GM12878 (cell line): Measurements from ENCODE around the gene SMIM38. TPM values are rescaled to one million over a fixed set of nuclear protein-coding genes. Genes with fewer than 3 reads are reported as not detected.

Experiments used
- polyA plus RNA-seq, 11 experiments: library from polyadenylated mRNA; depleted of rRNA in 4 of 11; unstranded in 6 of 11; stranded (reverse) in 5 of 11; fragments of >200 nt; fragmentation: Nextera tagmentation in 4 of 11; fragmentation: Illumina TruSeq in 1 of 11; extraction: Ambion mirVana in 4 of 11; extraction: Trizol in 1 of 11; gene quantifications; 1 replicate in 1 of 11; 2 replicates in 10 of 11; pipeline versions ENCODE4 v1.2.1 to v1.2.3, GENCODE V29; 2011 to 2016; ENCODE audit warnings: inconsistent platforms in 2 of 11, missing spikeins in 2 of 11, low read depth in 1 of 11
- total RNA-seq, 4 experiments: library from RNA; depleted of rRNA in 3 of 4; stranded (reverse); fragments of >200 nt in 3 of 4; fragmentation: Illumina TruSeq in 1 of 4; extraction: Trizol in 1 of 4; gene quantifications; 2 replicates each; pipeline versions ENCODE4 v1.2.1 to v1.2.3, GENCODE V29; 2013 to 2021

The SMIM38 gene
- total and polyA plus RNA-seq, 10 of the 15 experiments (the other 5 are each of a cell fraction or from before 2014, with no cell fraction given), result 0.15 to 5.0 (median 2.1) TPM; not detected in 1

Other genes with a start within 250 kb of the SMIM38 start
- gene MRGPRD, start 174.9 kb upstream of the SMIM38 start, total RNA-seq (2014; rRNA removed), result not detected in 2 replicates
- not detected in 2 replicates for gene MRGPRD, start 174.9 kb upstream of the SMIM38 start, total RNA-seq (2014; rRNA removed; fragmentation: Illumina TruSeq; extraction: Trizol)
- not detected in 2 replicates for gene MRGPRD, start 174.9 kb upstream of the SMIM38 start, total RNA-seq (2021)
- not detected in 2 replicates for gene MRGPRD, start 174.9 kb upstream of the SMIM38 start, polyA plus RNA-seq (2011; rRNA removed)
- not detected in 2 replicates for gene MRGPRD, start 174.9 kb upstream of the SMIM38 start, polyA plus RNA-seq (2014; fragmentation: Illumina TruSeq; extraction: Trizol)
- not detected for gene MRGPRD, start 174.9 kb upstream of the SMIM38 start, polyA plus RNA-seq (2014; fragmentation: Nextera tagmentation; extraction: Ambion mirVana)
- gene MRGPRD, start 174.9 kb upstream of the SMIM38 start, polyA plus RNA-seq (2014; rRNA removed), result not detected in 2 replicates
- gene MRGPRD, start 174.9 kb upstream of the SMIM38 start, polyA plus RNA-seq (2016; fragmentation: Nextera tagmentation; extraction: Ambion mirVana), result not detected
- not detected in 2 replicates for gene MRGPRF, start 142.7 kb upstream of the SMIM38 start, total RNA-seq (2014; rRNA removed)
- gene MRGPRF, start 142.7 kb upstream of the SMIM38 start, total RNA-seq (2014; rRNA removed; fragmentation: Illumina TruSeq; extraction: Trizol), result not detected in 2 replicates
- gene MRGPRF, start 142.7 kb upstream of the SMIM38 start, total RNA-seq (2021), result not detected in 2 replicates
- not detected in 2 replicates for gene MRGPRF, start 142.7 kb upstream of the SMIM38 start, polyA plus RNA-seq (2011; rRNA removed)
- gene MRGPRF, start 142.7 kb upstream of the SMIM38 start, polyA plus RNA-seq (2014; fragmentation: Illumina TruSeq; extraction: Trizol), result not detected in 2 replicates
- not detected for gene MRGPRF, start 142.7 kb upstream of the SMIM38 start, polyA plus RNA-seq (2014; fragmentation: Nextera tagmentation; extraction: Ambion mirVana)
- gene MRGPRF, start 142.7 kb upstream of the SMIM38 start, polyA plus RNA-seq (2014; rRNA removed), result not detected in 2 replicates
- gene MRGPRF, start 142.7 kb upstream of the SMIM38 start, polyA plus RNA-seq (2016; fragmentation: Nextera tagmentation; extraction: Ambion mirVana), result not detected
- gene TPCN2, start 107.0 kb upstream of the SMIM38 start, total RNA-seq (2014; rRNA removed), result 8.2 and 10.4 TPM in 2 replicates
- 5.7 and 6.5 TPM in 2 replicates for gene TPCN2, start 107.0 kb upstream of the SMIM38 start, total RNA-seq (2014; rRNA removed; fragmentation: Illumina TruSeq; extraction: Trizol)
- 16.3 and 18.4 TPM in 2 replicates for gene TPCN2, start 107.0 kb upstream of the SMIM38 start, total RNA-seq (2021)
- 11.9 and 18.3 TPM in 2 replicates for gene TPCN2, start 107.0 kb upstream of the SMIM38 start, polyA plus RNA-seq (2011; rRNA removed)
- gene TPCN2, start 107.0 kb upstream of the SMIM38 start, polyA plus RNA-seq (2014; fragmentation: Illumina TruSeq; extraction: Trizol), result 6.2 and 8.3 TPM in 2 replicates
- 1 to 10 TPM; 1.7 to 2.4 TPM for gene TPCN2, start 107.0 kb upstream of the SMIM38 start, polyA plus RNA-seq (2014; fragmentation: Nextera tagmentation; extraction: Ambion mirVana)
- 13.5 and 16.2 TPM in 2 replicates for gene TPCN2, start 107.0 kb upstream of the SMIM38 start, polyA plus RNA-seq (2014; rRNA removed)
- 1 to 10 TPM; 7.9 to 8.5 TPM for gene TPCN2, start 107.0 kb upstream of the SMIM38 start, polyA plus RNA-seq (2016; fragmentation: Nextera tagmentation; extraction: Ambion mirVana)
- gene MYEOV, start 138.2 kb downstream of the SMIM38 start, total RNA-seq (2014; rRNA removed), result 0.40 TPM in 1 of 2 replicates, not detected in the other
- 0.13 TPM in 1 of 2 replicates, not detected in the other for gene MYEOV, start 138.2 kb downstream of the SMIM38 start, total RNA-seq (2014; rRNA removed; fragmentation: Illumina TruSeq; extraction: Trizol)
- gene MYEOV, start 138.2 kb downstream of the SMIM38 start, total RNA-seq (2021), result 0.18 and 0.53 TPM in 2 replicates
- gene MYEOV, start 138.2 kb downstream of the SMIM38 start, polyA plus RNA-seq (2011; rRNA removed), result 0.26 and 0.72 TPM in 2 replicates
- 0.40 and 0.51 TPM in 2 replicates for gene MYEOV, start 138.2 kb downstream of the SMIM38 start, polyA plus RNA-seq (2014; fragmentation: Illumina TruSeq; extraction: Trizol)
- under 1 TPM in 1 of 2 experiments, not detected in 1; 0.05 TPM for gene MYEOV, start 138.2 kb downstream of the SMIM38 start, polyA plus RNA-seq (2014; fragmentation: Nextera tagmentation; extraction: Ambion mirVana)
- gene MYEOV, start 138.2 kb downstream of the SMIM38 start, polyA plus RNA-seq (2014; rRNA removed), result 0.19 and 0.29 TPM in 2 replicates
- not detected for gene MYEOV, start 138.2 kb downstream of the SMIM38 start, polyA plus RNA-seq (2016; fragmentation: Nextera tagmentation; extraction: Ambion mirVana)